Skin of body (tissue), 2 donors: ENCODE data around the gene RBMS3. TPM values are rescaled to one million over a fixed set of nuclear protein-coding genes. Genes with fewer than 3 reads are reported as not detected.
A peak's percentile ranks its signal among the peaks of the same experiment; 100 is the strongest.

ENCODE experiments used
- DNase-seq: peaks from one replicate; lab custom pipeline; 2025; lab: John Stamatoyannopoulos, UW
- total RNA-seq: library from RNA; depleted of rRNA; stranded (reverse); fragments of >200 nt; gene quantifications from one replicate; pipeline ENCODE4 v1.2.3, GENCODE V29; 2014

RBMS3 gene
- total RNA-seq, 1 donor from 2014 or later = 111 TPM

- DNase-seq = peak; percentile 31
Measured at GRCh38 chr3:29426302-29427226, 145.7 kb downstream of the RBMS3 start.

GRCh38 chr3:29427266-29428103, 146.6 kb downstream of the RBMS3 start:
- peak; percentile 95 for DNase-seq

GRCh38 chr3:29429055-29429679, 148.3 kb downstream of the RBMS3 start:
- no peak for DNase-seq

GRCh38 chr3:29430558-29430971, 149.7 kb downstream of the RBMS3 start:
- DNase-seq = peak; percentile 41

GRCh38 chr3:29436612-29437323, 155.9 kb downstream of the RBMS3 start:
- no peak for DNase-seq

GRCh38 chr3:29438580-29438979, 157.7 kb downstream of the RBMS3 start:
- DNase-seq = no peak

GRCh38 chr3:29440413-29441305, 159.8 kb downstream of the RBMS3 start:
- DNase-seq = no peak

GRCh38 chr3:29441422-29441821, 160.6 kb downstream of the RBMS3 start:
- no peak for DNase-seq

GRCh38 chr3:29447946-29448627, 167.2 kb downstream of the RBMS3 start:
- DNase-seq = no peak

- DNase-seq = peak; percentile 10
Measured at GRCh38 chr3:29451920-29452319, 171.0 kb downstream of the RBMS3 start.

GRCh38 chr3:29452934-29453283, 172.0 kb downstream of the RBMS3 start:
- DNase-seq = no peak

GRCh38 chr3:29453284-29454001, 172.6 kb downstream of the RBMS3 start:
- no peak for DNase-seq

GRCh38 chr3:29454161-29454611, 173.3 kb downstream of the RBMS3 start:
- DNase-seq = no peak

GRCh38 chr3:29456901-29457300, 176.0 kb downstream of the RBMS3 start:
- DNase-seq = no peak

- DNase-seq = no peak
Measured at GRCh38 chr3:29463304-29463703, 182.4 kb downstream of the RBMS3 start.

- DNase-seq = no peak
Measured at GRCh38 chr3:29465836-29466235, 185.0 kb downstream of the RBMS3 start.

- DNase-seq = no peak
Measured at GRCh38 chr3:29466442-29466841, 185.6 kb downstream of the RBMS3 start.

- DNase-seq = no peak
Measured at GRCh38 chr3:29468187-29468586, 187.3 kb downstream of the RBMS3 start.
